ENCODE measurements around the gene PPP3CA.

GRCh38 chr4:101218346-101218745 is 129.0 kb downstream of the PPP3CA start:
- TF ChIP-seq POLR2A (IDR thresholded peaks at IDR 0.05) = no peak
- TF ChIP-seq CTCF (IDR thresholded peaks at IDR 0.05) = no peak
